Colonic mucosa (tissue), 4 donors: ENCODE data around the gene FZD1. TPM values are rescaled to one million over a fixed set of nuclear protein-coding genes. Genes with fewer than 3 reads are reported as not detected.

Experiments
- DNase-seq: peaks from one replicate; pipeline ENCODE4 v3.0.0-alpha.2; 2020
- H3K27ac ChIP-seq: fragments of 200-600 bp; one replicate; pipeline ENCODE4 v1.8.0; 2021
- H3K27me3 ChIP-seq: fragments of 200-600 bp; one replicate; pipeline ENCODE4 v1.8.0; 2021
- H3K36me3 ChIP-seq: fragments of 200-600 bp; one replicate; pipeline ENCODE4 v1.8.0; 2021
- H3K4me1 ChIP-seq: fragments of 200-600 bp; one replicate; pipeline ENCODE4 v1.8.0; 2021; ENCODE audit warnings: mild to moderate bottlenecking
- H3K4me3 ChIP-seq: fragments of 200-600 bp; one replicate; pipeline ENCODE4 v1.8.0; 2021
- H3K9ac ChIP-seq, 2 donors: one replicate each; pipeline ENCODE4 v1.7.0; 2013; ENCODE audit warnings: control low read depth in 2 of 2, low read depth in 2 of 2, low read length in 2 of 2
- H3K9me3 ChIP-seq: fragments of 200-600 bp; one replicate; pipeline ENCODE4 v1.8.0; 2021
- CTCF ChIP-seq: fragments of 200-600 bp; IDR thresholded peaks from one replicate; pipeline ENCODE4 v1.8.0; 2022; ENCODE audit warnings: antibody characterized with exemption, mild to moderate bottlenecking
- intact Hi-C: fragments of 100-400 bp; cut with DNase I; formaldehyde crosslinking; loops from one replicate; pipeline ENCODE4 v1.14.1; 2022
- total RNA-seq, 2 donors: library from RNA; stranded (reverse); fragmentation: NEBNext Ultra II Directional in 1 of 2; extraction: Animal tissue kit (Norgen Biotek cat#: 25700) in 1 of 2; gene quantifications; one replicate each; pipeline ENCODE4 v1.2.1, GENCODE V29; 2021
- donor health status: healthy.
- donor health status: DM: no; HTN: no; CAD: no.
- donor health status: DM: no; HTN: no; CAD: no.

Gene FZD1
- total RNA-seq, 2 donors from 2014 or later: 8.1 to 9.8 TPM

DNA sequence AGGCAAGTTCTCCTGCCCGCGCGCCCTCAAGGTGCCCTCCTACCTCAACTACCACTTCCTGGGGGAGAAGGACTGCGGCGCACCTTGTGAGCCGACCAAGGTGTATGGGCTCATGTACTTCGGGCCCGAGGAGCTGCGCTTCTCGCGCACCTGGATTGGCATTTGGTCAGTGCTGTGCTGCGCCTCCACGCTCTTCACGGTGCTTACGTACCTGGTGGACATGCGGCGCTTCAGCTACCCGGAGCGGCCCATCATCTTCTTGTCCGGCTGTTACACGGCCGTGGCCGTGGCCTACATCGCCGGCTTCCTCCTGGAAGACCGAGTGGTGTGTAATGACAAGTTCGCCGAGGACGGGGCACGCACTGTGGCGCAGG lies 1.4 kb downstream of the FZD1 start:
- Histone ChIP-seq H3K4me3 (peak overlapping the region; percentile 72), H3K27ac (peak overlapping the region; percentile 96), H3K36me3 (no peaks in the 10 kb centered on the region), H3K4me1 (peaks cover 4% of the 10 kb centered on the region), H3K9ac (peak overlapping the region; percentile 55 to 77), H3K9me3 (no peaks in the 10 kb centered on the region), H3K27me3 (no peaks in the 10 kb centered on the region)
- TF ChIP-seq CTCF: no peak
- intact Hi-C loops: loop anchor here (10.0 kb wide), 2 partner anchors 181 to 509 kb away; no protein-coding TSS in a partner anchor
- peak; percentile 28 for DNase-seq

DNA sequence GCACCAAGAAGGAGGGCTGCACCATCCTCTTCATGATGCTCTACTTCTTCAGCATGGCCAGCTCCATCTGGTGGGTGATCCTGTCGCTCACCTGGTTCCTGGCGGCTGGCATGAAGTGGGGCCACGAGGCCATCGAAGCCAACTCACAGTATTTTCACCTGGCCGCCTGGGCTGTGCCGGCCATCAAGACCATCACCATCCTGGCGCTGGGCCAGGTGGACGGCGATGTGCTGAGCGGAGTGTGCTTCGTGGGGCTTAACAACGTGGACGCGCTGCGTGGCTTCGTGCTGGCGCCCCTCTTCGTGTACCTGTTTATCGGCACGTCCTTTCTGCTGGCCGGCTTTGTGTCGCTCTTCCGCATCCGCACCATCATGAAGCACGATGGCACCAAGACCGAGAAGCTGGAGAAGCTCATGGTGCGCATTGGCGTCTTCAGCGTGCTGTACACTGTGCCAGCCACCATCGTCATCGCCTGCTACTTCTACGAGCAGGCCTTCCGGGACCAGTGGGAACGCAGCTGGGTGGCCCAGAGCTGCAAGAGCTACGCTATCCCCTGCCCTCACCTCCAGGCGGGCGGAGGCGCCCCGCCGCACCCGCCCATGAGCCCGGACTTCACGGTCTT lies 1.9 kb downstream of the FZD1 start:
- Histone ChIP-seq H3K27me3 (no peaks in the 10 kb centered on the region), H3K36me3 (no peaks in the 10 kb centered on the region), H3K9ac (peak overlapping the region; percentile 39 to 55), H3K4me1 (peaks cover 4% of the 10 kb centered on the region), H3K4me3 (peak overlapping the region; percentile 72), H3K9me3 (no peaks in the 10 kb centered on the region), H3K27ac (no peak overlapping the region)
- TF ChIP-seq CTCF: no peak
- peak; percentile 19 for DNase-seq
- intact Hi-C loops: loop anchor here (10.0 kb wide), 2 partner anchors 181 to 509 kb away; no protein-coding TSS in a partner anchor

- intact Hi-C loops: loop anchor here (10.0 kb wide), 2 partner anchors 182 to 508 kb away; no protein-coding TSS in a partner anchor
Observed at GRCh38 chr7:91266689-91267090, 2.5 kb downstream of the FZD1 start.

DNA sequence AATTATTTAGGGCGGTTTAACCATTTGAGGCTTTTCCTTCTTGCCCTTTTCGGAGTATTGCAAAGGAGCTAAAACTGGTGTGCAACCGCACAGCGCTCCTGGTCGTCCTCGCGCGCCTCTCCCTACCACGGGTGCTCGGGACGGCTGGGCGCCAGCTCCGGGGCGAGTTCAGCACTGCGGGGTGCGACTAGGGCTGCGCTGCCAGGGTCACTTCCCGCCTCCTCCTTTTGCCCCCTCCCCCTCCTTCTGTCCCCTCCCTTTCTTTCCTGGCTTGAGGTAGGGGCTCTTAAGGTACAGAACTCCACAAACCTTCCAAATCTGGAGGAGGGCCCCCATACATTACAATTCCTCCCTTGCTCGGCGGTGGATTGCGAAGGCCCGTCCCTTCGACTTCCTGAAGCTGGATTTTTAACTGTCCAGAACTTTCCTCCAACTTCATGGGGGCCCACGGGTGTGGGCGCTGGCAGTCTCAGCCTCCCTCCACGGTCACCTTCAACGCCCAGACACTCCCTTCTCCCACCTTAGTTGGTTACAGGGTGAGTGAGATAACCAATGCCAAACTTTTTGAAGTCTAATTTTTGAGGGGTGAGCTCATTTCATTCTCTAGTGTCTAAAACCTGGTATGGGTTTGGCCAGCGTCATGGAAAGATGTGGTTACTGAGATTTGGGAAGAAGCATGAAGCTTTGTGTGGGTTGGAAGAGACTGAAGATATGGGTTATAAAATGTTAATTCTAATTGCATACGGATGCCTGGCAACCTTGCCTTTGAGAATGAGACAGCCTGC lies 3.1 kb downstream of the FZD1 start:
- intact Hi-C loops: loop anchor here (10.0 kb wide), 2 partner anchors 183 to 507 kb away; no protein-coding TSS in a partner anchor
- Histone ChIP-seq H3K9me3 (no peaks in the 10 kb centered on the region), H3K27me3 (no peaks in the 10 kb centered on the region), H3K36me3 (no peaks in the 10 kb centered on the region), H3K4me1 (peaks cover 4% of the 10 kb centered on the region), H3K9ac (peak overlapping the region; percentile 33 to 34), H3K4me3 (peak overlapping the region; percentile 72), H3K27ac (peak overlapping the region; percentile 1)
- no peak for TF ChIP-seq CTCF
- no peak for DNase-seq

More at GRCh38 chr7:91266689-91267090, 2.5 kb downstream of the FZD1 start:
- Histone ChIP-seq H3K27me3 (no peaks in the 10 kb centered on the region), H3K27ac (peak overlapping the region; percentile 1), H3K9ac (peak overlapping the region in 1 of 2 donors; percentile 39), H3K4me1 (peaks cover 4% of the 10 kb centered on the region), H3K9me3 (no peaks in the 10 kb centered on the region), H3K36me3 (no peaks in the 10 kb centered on the region), H3K4me3 (peak overlapping the region; percentile 72)
- no peak for DNase-seq
- no peak for TF ChIP-seq CTCF

DNA sequence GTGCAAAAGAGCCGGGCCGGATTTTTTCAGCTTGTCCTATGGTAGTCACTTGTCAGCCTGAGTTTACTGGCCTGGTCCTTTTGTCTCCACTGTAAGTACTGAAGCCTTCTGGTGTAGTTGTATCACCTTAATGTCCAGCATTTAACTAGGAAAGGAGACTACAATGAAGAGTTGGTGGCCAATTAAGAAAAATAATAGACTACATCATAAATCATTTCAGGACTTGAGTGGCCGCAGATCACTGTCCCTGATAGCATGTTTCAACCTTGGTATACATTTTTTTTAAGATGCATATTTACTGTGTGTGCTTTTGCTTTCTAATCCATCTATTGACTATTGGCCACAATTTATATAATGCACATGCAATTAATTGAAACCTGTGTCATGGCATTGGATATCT lies 6.1 kb downstream of the FZD1 start:
- no peak overlapping the region for H3K27ac ChIP-seq
- no peak overlapping the region for H3K9ac ChIP-seq
- H3K9me3 ChIP-seq: no peaks in the 10 kb centered on the region
- DNase-seq: no peak
- H3K4me3 ChIP-seq: no peak overlapping the region
- intact Hi-C loops: no loop called here
- TF ChIP-seq CTCF: no peak
- peaks cover 4% of the 10 kb centered on the region for H3K4me1 ChIP-seq
- H3K36me3 ChIP-seq: no peaks in the 10 kb centered on the region
- H3K27me3 ChIP-seq: no peaks in the 10 kb centered on the region
